Stimulated activated naive B cell treated with anti-CD40 and anti-IgM and Interleukin-4, amounts not matched to agents 10 μg/mL and 1 μg/mL and 100 μg/mL, for 72 hours (primary cell): ENCODE results near the gene PRKG1.

Experiments used
- ATAC-seq, 2 donors: fragments of 150-1000 bp; cut with Tn5 transposase; replicated peaks; 2 replicates each; pipeline ENCODE4 v1.10.0; 2021; ENCODE audit warnings: moderate library complexity in 1 of 2
- DNase-seq: peaks from one replicate; pipeline ENCODE4 v3.0.0; 2021
- H3K27ac Mint-ChIP-seq: one replicate; pipeline ENCODE4 v1.8.0; 2022; ENCODE audit warnings: mild to moderate bottlenecking, mixed read lengths
- H3K27me3 Mint-ChIP-seq, 2 donors: one replicate each; pipeline ENCODE4 v1.8.0; 2022; ENCODE audit warnings: mixed read lengths in 2 of 2
- H3K36me3 Mint-ChIP-seq, 2 donors: one replicate each; pipeline ENCODE4 v1.8.0; 2022; ENCODE audit warnings: mixed read lengths in 2 of 2, mild to moderate bottlenecking in 1 of 2
- H3K4me1 Mint-ChIP-seq, 2 donors: one replicate each; pipeline ENCODE4 v1.8.0; 2022; ENCODE audit warnings: mixed read lengths in 2 of 2, mild to moderate bottlenecking in 1 of 2
- H3K4me3 Mint-ChIP-seq, 2 donors: one replicate each; pipeline ENCODE4 v1.8.0; 2022; ENCODE audit warnings: mild to moderate bottlenecking in 2 of 2, mixed read lengths in 2 of 2, moderate library complexity in 1 of 2
- H3K9me3 Mint-ChIP-seq, 2 donors: one replicate each; pipeline ENCODE4 v1.8.0; 2022; ENCODE audit warnings: mixed read lengths in 2 of 2, mild to moderate bottlenecking in 1 of 2

The PRKG1 gene

GRCh38 chr10:51964630-51965029 is 890.3 kb downstream of the PRKG1 start:
- H3K4me1 Mint-ChIP-seq: no peaks in the 10 kb centered on the region
- H3K27me3 Mint-ChIP-seq: peaks cover 4 to 11% of the 10 kb centered on the region in 2 donors
- no peak for ATAC-seq
- H3K27ac Mint-ChIP-seq: no peak overlapping the region
- peaks cover 0 to 1% of the 10 kb centered on the region in 2 donors for H3K9me3 Mint-ChIP-seq
- H3K4me3 Mint-ChIP-seq: no peak overlapping the region
- H3K36me3 Mint-ChIP-seq: no peaks in the 10 kb centered on the region
- DNase-seq: no peak

- ATAC-seq (no peak), DNase-seq (no peak)
- Mint-ChIP-seq H3K36me3 (no peaks in the 10 kb centered on the region), H3K9me3 (peaks cover 0 to 1% of the 10 kb centered on the region in 2 donors), H3K4me3 (no peak overlapping the region), H3K27me3 (peaks cover 4 to 11% of the 10 kb centered on the region in 2 donors), H3K4me1 (no peaks in the 10 kb centered on the region), H3K27ac (no peak overlapping the region)
These were observed 891.2 kb downstream of the PRKG1 start for GRCh38 chr10:51965451-51965850.

- Mint-ChIP-seq H3K4me3 (no peak overlapping the region), H3K9me3 (no peaks in the 10 kb centered on the region), H3K27ac (no peak overlapping the region), H3K36me3 (no peaks in the 10 kb centered on the region), H3K27me3 (peaks cover 0 to 4% of the 10 kb centered on the region in 2 donors), H3K4me1 (peaks cover 7 to 10% of the 10 kb centered on the region in 2 donors)
- DNase-seq (no peak), ATAC-seq (peak; percentile 60 to 67)
These were observed 898.6 kb downstream of the PRKG1 start for GRCh38 chr10:51972733-51973346.

- H3K36me3 Mint-ChIP-seq: no peaks in the 10 kb centered on the region
- DNase-seq (no peak), ATAC-seq (no peak)
- no peak overlapping the region for H3K4me3 Mint-ChIP-seq
- H3K27me3 Mint-ChIP-seq: peaks cover 0 to 3% of the 10 kb centered on the region in 2 donors
- no peak overlapping the region for H3K27ac Mint-ChIP-seq
- no peaks in the 10 kb centered on the region for H3K4me1 Mint-ChIP-seq
- peaks cover 8 to 13% of the 10 kb centered on the region in 2 donors for H3K9me3 Mint-ChIP-seq
These were observed 906.5 kb downstream of the PRKG1 start for GRCh38 chr10:51980752-51981151.

DNA sequence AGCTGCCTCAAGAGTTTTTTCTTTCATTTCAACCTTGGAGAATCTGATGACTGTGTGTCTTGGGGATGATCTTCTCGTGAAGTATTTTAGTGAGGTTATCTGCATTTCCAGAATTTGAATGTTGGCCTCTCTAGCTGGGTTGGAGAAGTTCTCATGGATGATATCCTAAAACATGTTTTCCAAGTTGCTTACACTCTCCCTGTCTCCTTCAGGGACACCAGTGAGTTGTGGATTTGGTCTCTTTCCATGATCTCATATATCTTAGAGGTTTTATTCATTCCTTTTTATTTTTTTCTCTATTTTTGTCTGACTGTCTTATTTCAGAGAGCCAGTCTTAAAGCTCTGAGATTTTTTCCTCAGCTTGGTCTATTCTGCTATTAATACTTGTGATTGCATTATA is 907.4 kb downstream of the PRKG1 start:
- ATAC-seq (no peak), DNase-seq (no peak)
- Mint-ChIP-seq H3K27me3 (peaks cover 0 to 3% of the 10 kb centered on the region in 2 donors), H3K36me3 (no peaks in the 10 kb centered on the region), H3K9me3 (peaks cover 8 to 13% of the 10 kb centered on the region in 2 donors), H3K27ac (no peak overlapping the region), H3K4me1 (no peaks in the 10 kb centered on the region), H3K4me3 (no peak overlapping the region)

DNA sequence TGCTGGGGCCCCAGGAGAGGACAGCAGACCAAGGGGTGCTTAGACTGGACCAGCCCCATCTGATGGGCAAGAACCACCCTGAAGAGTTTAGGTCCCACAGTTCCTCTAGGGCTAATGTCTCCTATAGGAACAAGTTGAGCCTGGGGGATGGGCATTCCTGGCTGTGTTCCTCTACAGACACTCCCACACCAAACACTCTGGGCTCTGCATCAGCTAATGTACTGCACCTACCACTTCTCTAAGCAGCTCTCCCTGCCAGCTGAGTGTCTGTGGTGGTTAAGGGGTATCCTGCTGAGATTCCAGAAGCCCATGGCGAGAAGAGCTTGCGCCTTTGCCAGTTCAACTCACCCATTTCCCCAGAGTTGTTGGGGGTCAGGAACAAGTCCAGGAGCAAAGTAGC is 909.2 kb downstream of the PRKG1 start:
- Mint-ChIP-seq H3K4me3 (no peak overlapping the region), H3K9me3 (peaks cover 8 to 13% of the 10 kb centered on the region in 2 donors), H3K27ac (no peak overlapping the region), H3K27me3 (peaks cover 0 to 3% of the 10 kb centered on the region in 2 donors), H3K4me1 (no peaks in the 10 kb centered on the region), H3K36me3 (no peaks in the 10 kb centered on the region)
- ATAC-seq (no peak), DNase-seq (no peak)

DNA sequence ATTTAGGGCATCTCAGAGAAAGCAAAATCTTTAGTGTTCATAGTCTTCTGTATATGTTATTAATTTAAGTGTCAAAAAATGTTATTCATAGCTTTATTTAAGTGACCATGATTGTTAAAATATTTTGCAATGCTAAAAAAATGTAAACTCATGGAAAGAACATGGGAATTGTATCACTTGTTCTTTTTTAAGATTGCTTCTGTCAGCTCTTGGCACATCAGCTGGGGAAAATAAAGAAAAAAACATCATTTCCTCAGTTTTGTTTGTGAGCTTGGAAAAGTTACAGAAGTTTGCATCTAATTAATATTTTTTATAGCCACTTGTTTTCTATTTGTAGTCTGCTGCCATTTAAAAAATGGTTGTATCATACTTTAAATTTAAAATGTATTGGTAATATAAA is 911.0 kb downstream of the PRKG1 start:
- no peak for ATAC-seq
- Mint-ChIP-seq H3K27ac (no peak overlapping the region), H3K27me3 (peaks cover 0 to 3% of the 10 kb centered on the region in 2 donors), H3K9me3 (peaks cover 6 to 7% of the 10 kb centered on the region in 2 donors), H3K4me1 (no peaks in the 10 kb centered on the region), H3K36me3 (no peaks in the 10 kb centered on the region), H3K4me3 (no peak overlapping the region)
- DNase-seq: no peak

- H3K4me3 Mint-ChIP-seq: no peak overlapping the region
- H3K4me1 Mint-ChIP-seq: no peaks in the 10 kb centered on the region
- peaks cover 0 to 2% of the 10 kb centered on the region in 2 donors for H3K9me3 Mint-ChIP-seq
- no peaks in the 10 kb centered on the region for H3K36me3 Mint-ChIP-seq
- H3K27ac Mint-ChIP-seq: no peak overlapping the region
- ATAC-seq: no peak
- no peak for DNase-seq
- peaks cover 0 to 3% of the 10 kb centered on the region in 2 donors for H3K27me3 Mint-ChIP-seq
These were observed 912.2 kb downstream of the PRKG1 start for GRCh38 chr10:51986516-51986915.

DNA sequence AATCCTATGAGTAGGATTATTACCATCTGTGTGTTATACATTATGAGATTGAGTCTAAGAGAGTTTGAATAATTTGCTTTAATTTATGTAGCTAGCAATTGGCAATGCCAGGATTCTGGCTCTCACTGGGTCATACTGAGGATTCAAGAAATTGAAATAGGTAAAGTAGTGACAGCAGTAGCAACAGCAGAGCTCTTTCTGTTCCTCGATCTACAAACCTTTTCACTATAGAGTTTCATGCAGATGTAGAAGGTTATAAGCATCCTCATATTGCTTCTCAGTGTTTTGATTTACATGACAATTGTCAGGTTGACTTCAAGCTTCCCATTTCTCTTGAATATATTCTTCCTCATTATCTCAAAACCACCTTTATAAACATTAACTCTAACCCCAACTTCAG is 919.2 kb downstream of the PRKG1 start:
- ATAC-seq (no peak), DNase-seq (no peak)
- H3K27me3 Mint-ChIP-seq: peaks cover 0 to 4% of the 10 kb centered on the region in 2 donors
- no peaks in the 10 kb centered on the region for H3K4me1 Mint-ChIP-seq
- no peaks in the 10 kb centered on the region for H3K36me3 Mint-ChIP-seq
- peaks cover 0 to 2% of the 10 kb centered on the region in 2 donors for H3K9me3 Mint-ChIP-seq
- H3K27ac Mint-ChIP-seq: no peak overlapping the region
- H3K4me3 Mint-ChIP-seq: no peak overlapping the region

DNA sequence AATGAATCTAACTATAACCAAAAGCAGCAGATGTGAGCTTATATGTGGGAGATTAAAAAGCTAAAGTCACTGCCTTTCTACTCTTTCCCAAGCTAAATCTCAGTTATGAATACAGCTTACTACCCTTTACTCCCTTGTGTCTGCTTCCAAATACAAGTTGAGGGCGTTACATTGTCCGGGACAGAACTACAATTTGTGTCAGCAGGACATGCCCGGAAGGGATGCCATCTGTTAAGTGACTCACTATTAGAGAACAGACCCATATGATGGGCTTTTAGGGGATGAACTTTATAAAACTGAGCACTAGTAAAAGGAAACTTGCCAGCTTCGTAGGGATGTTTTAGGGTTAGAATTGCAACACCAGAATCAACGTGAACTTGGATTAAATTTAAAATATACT is 924.8 kb downstream of the PRKG1 start:
- Mint-ChIP-seq H3K9me3 (no peaks in the 10 kb centered on the region), H3K36me3 (no peaks in the 10 kb centered on the region), H3K27ac (no peak overlapping the region), H3K27me3 (peaks cover 4% of the 10 kb centered on the region in 2 donors), H3K4me1 (no peaks in the 10 kb centered on the region), H3K4me3 (no peak overlapping the region)
- DNase-seq (no peak), ATAC-seq (no peak)

GRCh38 chr10:52004342-52004949 is 930.2 kb downstream of the PRKG1 start:
- no peak overlapping the region for H3K27ac Mint-ChIP-seq

DNA sequence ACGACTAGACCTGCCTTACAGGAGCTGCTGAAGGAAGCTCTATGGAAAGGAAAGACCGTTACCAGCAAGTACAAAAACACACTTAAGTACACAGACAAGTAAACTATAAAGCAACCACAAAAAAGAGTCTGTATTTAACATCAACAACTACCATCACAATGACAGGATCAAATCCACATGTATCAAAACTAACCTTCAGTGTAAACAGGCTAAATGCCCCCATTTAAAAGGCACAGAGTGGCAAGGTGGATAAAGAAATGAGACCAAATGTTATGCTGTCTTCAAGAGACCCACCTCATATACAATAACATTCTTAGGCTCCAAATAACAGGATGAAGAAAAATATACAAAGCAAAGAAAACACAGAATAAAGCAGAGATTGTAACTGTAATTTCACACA is 932.8 kb downstream of the PRKG1 start:
- H3K27me3 Mint-ChIP-seq: peaks cover 4% of the 10 kb centered on the region in 2 donors
- peaks cover 14 to 15% of the 10 kb centered on the region in 2 donors for H3K9me3 Mint-ChIP-seq
- H3K4me3 Mint-ChIP-seq: no peak overlapping the region
- no peaks in the 10 kb centered on the region for H3K4me1 Mint-ChIP-seq
- ATAC-seq (no peak), DNase-seq (no peak)
- no peaks in the 10 kb centered on the region for H3K36me3 Mint-ChIP-seq
- H3K27ac Mint-ChIP-seq: no peak overlapping the region

More at GRCh38 chr10:52004342-52004949, 930.2 kb downstream of the PRKG1 start:
- Mint-ChIP-seq H3K36me3 (no peaks in the 10 kb centered on the region), H3K4me3 (no peak overlapping the region), H3K9me3 (peaks cover 5 to 7% of the 10 kb centered on the region in 2 donors), H3K27me3 (peaks cover 4% of the 10 kb centered on the region in 2 donors), H3K4me1 (no peaks in the 10 kb centered on the region)
- DNase-seq (no peak), ATAC-seq (peak; percentile 46 to 54)

DNA sequence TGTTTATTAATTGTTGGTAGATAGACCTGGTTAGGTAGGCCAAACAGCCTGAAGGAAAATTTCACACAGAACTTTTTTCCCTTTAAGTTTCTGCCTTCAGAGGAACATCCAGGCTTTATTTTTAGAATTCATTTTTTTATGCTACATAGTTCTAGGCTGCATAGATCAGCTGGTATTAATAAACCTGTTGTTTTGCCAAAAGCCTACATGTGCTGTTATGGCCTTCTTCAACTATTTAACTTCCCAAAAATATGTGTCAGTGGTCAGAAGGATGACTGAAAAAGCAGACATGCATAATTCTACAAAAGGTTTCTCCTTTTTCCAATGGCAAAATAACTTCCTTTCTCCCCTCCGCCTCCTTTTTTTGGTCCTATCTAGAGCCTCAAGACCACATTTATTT is 936.8 kb downstream of the PRKG1 start:
- Mint-ChIP-seq H3K4me1 (no peaks in the 10 kb centered on the region), H3K36me3 (no peaks in the 10 kb centered on the region), H3K4me3 (no peak overlapping the region), H3K9me3 (peaks cover 14 to 21% of the 10 kb centered on the region in 2 donors), H3K27ac (no peak overlapping the region), H3K27me3 (no peaks in the 10 kb centered on the region)
- ATAC-seq (no peak), DNase-seq (no peak)

DNA sequence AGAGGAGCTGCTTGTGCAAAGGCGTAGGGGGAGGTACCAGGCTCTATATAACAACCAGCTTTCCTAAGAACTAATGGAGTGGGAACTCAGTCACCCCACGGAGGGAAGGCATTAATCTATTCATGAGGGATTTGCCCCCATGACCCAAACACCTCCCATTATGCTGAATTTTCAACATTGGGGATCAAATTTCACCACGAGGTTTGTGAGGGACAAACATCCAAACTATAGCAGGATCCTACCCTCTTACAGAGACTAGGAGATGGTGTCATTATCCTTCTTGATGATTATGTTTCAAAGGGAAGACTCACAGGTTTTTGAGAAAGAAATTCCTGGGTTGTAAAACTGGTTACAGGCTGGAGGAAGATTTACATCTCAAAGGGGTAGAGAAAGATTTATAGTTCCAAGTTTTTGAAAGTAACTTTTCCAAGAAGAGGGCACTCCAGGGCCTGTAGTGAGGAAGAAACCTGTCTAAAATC is 944.8 kb downstream of the PRKG1 start:
- Mint-ChIP-seq H3K4me1 (no peaks in the 10 kb centered on the region), H3K4me3 (no peak overlapping the region), H3K27me3 (no peaks in the 10 kb centered on the region), H3K27ac (no peak overlapping the region), H3K36me3 (no peaks in the 10 kb centered on the region), H3K9me3 (peaks cover 0 to 2% of the 10 kb centered on the region in 2 donors)
- ATAC-seq: no peak
- DNase-seq: no peak

- Mint-ChIP-seq H3K4me3 (no peak overlapping the region), H3K36me3 (no peaks in the 10 kb centered on the region), H3K9me3 (no peaks in the 10 kb centered on the region), H3K27ac (no peak overlapping the region), H3K27me3 (no peaks in the 10 kb centered on the region), H3K4me1 (no peaks in the 10 kb centered on the region)
- no peak for DNase-seq
- ATAC-seq: no peak
These were observed 945.4 kb downstream of the PRKG1 start for GRCh38 chr10:52019656-52020055.
